Natural killer cell treated with Interleukin-12 subunit alpha and Interleukin-12 subunit beta and Interleukin-15 and Interleukin-18, amount 100 ng/mL, for 72 hours (primary cell): ENCODE measurements around the gene RACGAP1. TPM values are rescaled to one million over a fixed set of nuclear protein-coding genes. Genes with fewer than 3 reads are reported as not detected.

Source experiments
- ATAC-seq, 2 donors: fragments of 150-1000 bp; cut with Tn5 transposase in 1 of 2; sonication (Bioruptor Pico), chemical (Tn5 transposase) in 1 of 2; 2 replicates each; pipeline ENCODE4 v1.10.0; 2021
- DNase-seq: peaks from one replicate; pipeline ENCODE4 v3.0.0; 2022; ENCODE audit warnings: low spot score
- H3K27ac Mint-ChIP-seq, 2 donors: 1 replicate in 1 of 2; 2 replicates in 1 of 2; pipeline ENCODE4 v1.8.0; 2022; ENCODE audit warnings: mixed read lengths in 2 of 2, mild to moderate bottlenecking in 1 of 2, moderate library complexity in 1 of 2
- H3K27me3 Mint-ChIP-seq, 2 donors: 1 replicate in 1 of 2; 2 replicates in 1 of 2; pipeline ENCODE4 v1.8.0; 2022; ENCODE audit warnings: mixed read lengths in 2 of 2
- H3K36me3 Mint-ChIP-seq: one replicate; pipeline ENCODE4 v1.8.0; 2022; ENCODE audit warnings: mixed read lengths
- H3K4me1 Mint-ChIP-seq, 2 donors: 1 replicate in 1 of 2; 2 replicates in 1 of 2; pipeline ENCODE4 v1.8.0; 2022; ENCODE audit warnings: low read depth in 2 of 2, mixed read lengths in 2 of 2, mild to moderate bottlenecking in 1 of 2
- H3K4me3 Mint-ChIP-seq: one replicate; pipeline ENCODE4 v1.8.0; 2022; ENCODE audit warnings: mixed read lengths
- H3K9me3 Mint-ChIP-seq: 2 replicates; pipeline ENCODE4 v1.8.0; 2022; ENCODE audit warnings: mixed read lengths
- total RNA-seq, 2 donors: library from RNA; stranded (reverse); gene quantifications; one replicate each; pipeline ENCODE4 v1.2.3, GENCODE V29; 2022

The RACGAP1 gene
- total RNA-seq, 2 donors from 2014 or later = 72.2 to 107 TPM

DNA sequence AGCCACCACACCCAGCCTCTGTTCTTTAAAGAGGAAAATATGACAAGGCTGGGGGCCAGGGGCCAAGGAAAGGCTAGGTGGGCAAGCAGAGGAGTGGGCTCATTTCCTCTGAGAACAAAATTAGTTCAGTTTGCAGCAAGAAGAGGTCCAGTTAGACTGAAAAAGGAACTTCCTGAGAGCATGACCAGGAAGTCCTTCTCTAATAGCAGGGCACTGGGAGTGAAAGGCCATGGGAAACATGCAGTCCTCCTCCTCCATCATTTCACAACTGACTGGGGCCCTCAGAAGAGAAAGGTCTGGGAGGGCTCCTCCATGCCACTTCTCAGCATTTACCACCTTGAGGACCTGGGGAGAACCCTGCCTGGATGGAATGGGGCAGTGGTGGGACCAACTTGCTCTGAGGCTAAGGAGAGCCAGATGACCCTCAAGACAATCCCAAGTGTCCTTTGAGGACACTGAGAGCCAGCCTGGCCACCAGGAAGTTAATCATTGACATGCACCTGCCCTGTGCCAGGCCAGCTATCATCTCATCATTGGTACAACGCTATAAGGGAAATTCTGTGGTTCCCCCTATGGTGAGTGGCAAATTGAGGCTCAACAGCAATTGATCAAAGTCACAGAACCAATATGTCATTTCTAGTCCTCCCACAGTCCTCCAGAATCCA is 72.8 kb downstream of the RACGAP1 start:
- H3K4me3 Mint-ChIP-seq = no peak overlapping the region
- DNase-seq (no peak), ATAC-seq (no peak)
- H3K9me3 Mint-ChIP-seq = no peaks in the 10 kb centered on the region
- H3K27ac Mint-ChIP-seq = no peak overlapping the region
- peaks cover 15 to 38% of the 10 kb centered on the region in 2 donors for H3K27me3 Mint-ChIP-seq
- no peaks in the 10 kb centered on the region for H3K36me3 Mint-ChIP-seq
- no peaks in the 10 kb centered on the region for H3K4me1 Mint-ChIP-seq

DNA sequence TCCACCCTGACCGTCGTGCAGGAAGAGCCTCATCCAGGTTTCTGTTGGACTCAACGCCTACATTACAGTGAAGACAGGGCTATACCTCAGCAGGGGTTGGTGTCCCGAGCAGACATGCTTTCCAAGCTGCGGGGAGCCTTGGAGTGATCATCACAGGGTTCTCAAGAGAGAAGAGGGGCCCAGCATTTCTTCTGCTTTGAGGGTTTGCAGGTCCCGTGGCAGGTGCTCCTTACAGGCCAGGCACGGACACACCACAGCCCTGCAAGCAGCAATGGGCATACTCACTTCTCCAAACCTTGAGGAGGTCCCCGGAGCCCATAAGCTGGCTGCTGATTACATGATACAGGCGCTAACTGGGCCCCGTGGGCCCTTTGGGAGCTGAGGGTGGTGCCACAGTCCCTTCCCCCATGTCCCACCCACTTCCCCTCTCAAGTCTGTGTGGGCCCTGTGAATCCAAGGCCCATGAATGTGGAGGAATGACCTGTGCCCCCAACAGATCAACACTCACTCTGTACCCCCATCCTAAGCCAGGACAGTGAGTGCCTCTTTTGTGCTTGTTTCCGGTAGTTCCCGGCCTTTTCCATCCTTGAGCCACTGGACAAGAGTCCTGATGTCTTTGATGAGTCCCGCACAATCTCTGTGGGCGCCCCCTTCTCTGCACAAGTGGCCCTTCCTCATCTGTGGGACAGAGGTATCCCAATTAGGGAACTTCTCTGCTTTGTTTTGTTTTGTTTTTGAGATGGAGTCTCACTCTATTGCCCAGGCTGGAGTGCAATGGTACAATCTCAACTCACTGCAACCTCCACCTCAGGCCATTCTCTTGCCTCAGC is 73.7 kb downstream of the RACGAP1 start:
- Mint-ChIP-seq H3K4me3 (no peak overlapping the region), H3K27me3 (peaks cover 8 to 31% of the 10 kb centered on the region in 2 donors), H3K27ac (no peak overlapping the region), H3K9me3 (no peaks in the 10 kb centered on the region), H3K36me3 (no peaks in the 10 kb centered on the region), H3K4me1 (no peaks in the 10 kb centered on the region)
- DNase-seq (no peak), ATAC-seq (no peak)

DNA sequence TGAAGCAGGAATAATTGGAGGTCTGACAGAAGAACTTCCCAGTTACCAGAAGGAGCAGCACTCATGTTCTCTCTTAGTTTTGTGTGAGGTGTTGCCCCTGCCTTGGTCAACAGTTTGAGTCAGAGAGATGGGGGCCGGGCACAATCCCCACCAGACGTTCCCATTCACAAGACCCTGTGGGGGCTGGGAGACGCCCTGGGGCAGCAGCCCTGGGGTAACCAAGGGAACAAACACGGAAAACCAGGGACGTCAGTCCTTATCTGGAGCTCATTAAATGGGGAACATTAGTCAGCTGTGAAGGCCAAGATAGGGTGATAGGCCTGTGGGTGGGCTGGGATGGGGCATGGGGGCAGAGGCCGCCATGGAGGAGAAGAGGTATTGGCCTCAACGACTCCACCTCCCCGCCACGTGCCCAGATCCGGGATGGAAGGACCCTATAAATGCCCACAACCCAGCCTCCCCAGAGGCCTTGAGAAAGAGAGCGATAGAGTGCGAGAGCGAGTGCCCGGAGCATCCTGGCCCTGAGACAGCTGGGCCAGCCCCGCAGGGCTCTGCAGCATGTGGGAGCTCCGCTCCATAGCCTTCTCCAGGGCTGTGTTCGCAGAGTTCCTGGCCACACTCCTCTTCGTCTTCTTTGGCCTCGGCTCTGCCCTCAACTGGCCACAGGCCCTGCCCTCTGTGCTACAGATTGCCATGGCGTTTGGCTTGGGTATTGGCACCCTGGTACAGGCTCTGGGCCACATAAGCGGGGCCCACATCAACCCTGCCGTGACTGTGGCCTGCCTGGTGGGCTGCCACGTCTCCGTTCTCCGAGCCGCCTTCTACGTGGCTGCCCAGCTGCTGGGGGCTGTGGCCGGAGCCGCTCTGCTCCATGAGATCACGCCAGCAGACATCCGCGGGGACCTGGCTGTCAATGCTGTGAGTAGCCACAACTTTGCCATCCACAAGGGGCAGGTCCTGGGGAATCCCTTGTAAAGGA is 74.7 kb downstream of the RACGAP1 start, which contains the start of gene AQP2:
Gene AQP2, plus strand, starts transcription at position 465 of the 979 bp plus-strand sequence. Its CDS starts 94 bp downstream, at position 559.
- Mint-ChIP-seq H3K4me1 (peaks cover 6 to 8% of the 10 kb centered on the region in 2 donors), H3K36me3 (no peaks in the 10 kb centered on the region), H3K27ac (no peak within 1 kb of the TSS), H3K9me3 (no peaks in the 10 kb centered on the region), H3K27me3 (peaks cover 8 to 31% of the 10 kb centered on the region in 2 donors), H3K4me3 (no peak within 1 kb of the TSS)
- ATAC-seq (no peak), DNase-seq (no peak)

DNA sequence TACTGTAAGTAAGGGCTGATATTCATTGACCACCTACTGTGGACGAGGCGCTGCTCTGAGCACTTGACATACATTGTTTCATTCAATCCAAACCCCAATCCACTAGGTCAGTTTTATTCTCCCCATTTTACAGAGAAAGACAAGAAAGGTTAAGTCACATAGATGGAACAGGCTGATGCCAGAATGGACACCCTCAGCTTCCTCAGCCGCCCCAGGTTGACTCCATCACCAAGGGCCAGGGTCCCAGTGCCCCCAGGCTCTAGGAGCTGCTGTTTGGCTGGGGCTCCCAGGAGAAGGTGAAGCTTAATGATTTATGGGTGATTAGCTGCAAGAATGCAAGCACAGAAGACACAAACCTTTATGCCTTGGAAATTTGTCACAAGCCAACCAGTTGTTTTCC is 75.4 kb downstream of the RACGAP1 start:
- ATAC-seq = no peak
- peaks cover 7 to 33% of the 10 kb centered on the region in 2 donors for H3K27me3 Mint-ChIP-seq
- peaks cover 13 to 14% of the 10 kb centered on the region in 2 donors for H3K4me1 Mint-ChIP-seq
- no peak overlapping the region for H3K4me3 Mint-ChIP-seq
- H3K9me3 Mint-ChIP-seq = no peaks in the 10 kb centered on the region
- no peak for DNase-seq
- H3K27ac Mint-ChIP-seq = no peak overlapping the region
- H3K36me3 Mint-ChIP-seq = no peaks in the 10 kb centered on the region

DNA sequence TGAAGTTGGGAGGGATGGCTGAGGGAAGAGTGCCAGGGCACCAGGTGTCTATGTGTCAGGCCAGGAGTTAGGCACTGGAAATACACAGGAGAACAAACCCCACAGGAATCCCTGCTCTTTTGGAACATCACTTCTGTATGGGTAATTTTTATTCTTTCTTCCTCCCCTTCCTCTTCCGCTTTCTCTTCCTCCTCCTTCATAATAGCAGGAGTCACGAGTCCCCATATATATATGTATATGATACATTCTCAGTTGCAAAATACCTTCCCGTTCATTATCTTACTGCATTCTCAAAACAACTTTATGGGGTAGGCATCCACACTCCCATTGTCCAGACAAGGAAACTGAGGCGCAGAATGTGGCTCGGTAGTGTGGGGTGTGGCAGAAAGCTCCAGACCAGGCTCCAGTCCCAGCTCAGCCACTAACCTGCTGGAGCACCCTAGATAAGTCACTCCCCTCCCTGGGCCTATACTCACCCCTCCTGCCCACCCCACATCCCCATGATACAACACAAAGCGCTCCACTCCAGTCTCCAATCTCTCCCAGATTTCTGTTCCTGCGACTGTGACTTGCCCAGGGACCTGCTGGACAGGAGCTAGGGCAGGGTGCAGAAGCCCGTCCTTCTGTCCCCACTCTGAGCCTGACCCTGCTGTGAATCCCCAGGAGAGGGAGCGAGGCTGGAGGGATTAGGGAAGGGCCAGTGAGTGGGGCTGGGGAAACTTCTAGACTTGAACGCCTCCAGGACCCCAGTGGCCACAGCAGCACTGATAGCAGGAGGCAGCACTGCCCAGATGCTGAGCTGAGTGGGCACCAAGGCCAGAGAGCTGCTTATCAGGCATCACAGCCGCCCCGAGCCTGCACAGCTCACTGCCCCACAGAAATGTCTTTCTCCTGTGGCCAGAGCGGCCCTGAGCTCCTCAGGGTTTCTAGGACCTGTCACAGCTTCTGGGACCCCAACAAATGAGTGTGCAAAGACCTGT is 76.1 kb downstream of the RACGAP1 start:
- Mint-ChIP-seq H3K9me3 (no peaks in the 10 kb centered on the region), H3K4me3 (no peak overlapping the region), H3K4me1 (peaks cover 14 to 20% of the 10 kb centered on the region in 2 donors), H3K27me3 (peaks cover under 1 to 26% of the 10 kb centered on the region in 2 donors), H3K27ac (no peak overlapping the region), H3K36me3 (no peaks in the 10 kb centered on the region)
- no peak for DNase-seq
- ATAC-seq = no peak

DNA sequence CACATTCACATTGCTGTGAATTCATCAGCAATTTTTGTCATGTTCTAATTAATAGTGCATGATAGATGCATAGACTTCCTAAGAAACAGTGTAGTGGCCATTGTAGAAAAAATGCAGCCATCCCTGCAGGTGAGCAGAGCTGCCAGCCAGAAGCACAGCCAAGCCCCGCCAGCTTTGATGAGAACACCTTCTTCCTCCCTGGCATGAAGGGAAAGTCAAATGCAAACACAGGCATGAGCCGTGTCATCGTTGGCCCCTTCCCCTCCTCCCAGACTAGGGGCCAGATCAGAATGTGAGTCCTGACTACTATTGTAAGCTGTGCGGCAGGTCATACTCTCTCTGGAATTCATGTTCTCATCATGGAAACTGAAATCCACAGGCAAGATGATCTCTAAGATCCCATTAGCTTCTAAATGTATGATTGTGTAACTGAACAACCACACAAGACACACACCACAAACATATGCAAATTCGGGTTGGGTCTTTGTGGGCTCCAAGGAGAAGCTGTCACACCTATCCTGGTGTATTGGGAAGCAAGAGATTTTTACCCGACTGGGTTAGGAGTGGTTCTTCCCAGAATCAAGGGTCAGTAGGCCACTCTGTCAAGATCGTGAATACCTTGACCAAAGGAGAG is 77.6 kb downstream of the RACGAP1 start:
- H3K27me3 Mint-ChIP-seq = peaks cover 0 to 18% of the 10 kb centered on the region in 2 donors
- H3K27ac Mint-ChIP-seq = no peak overlapping the region
- peaks cover 14 to 20% of the 10 kb centered on the region in 2 donors for H3K4me1 Mint-ChIP-seq
- H3K9me3 Mint-ChIP-seq = no peaks in the 10 kb centered on the region
- H3K36me3 Mint-ChIP-seq = no peaks in the 10 kb centered on the region
- ATAC-seq = no peak
- DNase-seq = no peak
- H3K4me3 Mint-ChIP-seq = no peak overlapping the region

DNA sequence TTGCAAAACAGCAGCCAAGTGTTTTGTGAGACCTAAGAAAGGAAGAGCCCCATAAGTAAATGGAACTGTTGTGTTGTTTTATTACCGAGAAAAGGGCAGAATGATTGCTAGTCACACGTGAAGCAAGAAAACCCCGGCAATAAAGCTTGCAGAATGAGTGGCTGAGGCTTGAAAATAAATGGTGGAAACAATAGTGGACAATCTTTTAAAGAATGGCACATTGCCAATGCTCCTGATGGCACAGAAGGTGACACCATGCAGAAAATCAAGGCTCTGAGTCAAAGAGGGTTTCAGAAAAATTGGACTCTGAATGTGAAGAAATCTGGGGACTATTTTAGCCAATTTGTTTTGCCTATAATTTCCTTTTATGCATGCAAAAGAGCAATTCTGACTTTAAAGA is 78.8 kb downstream of the RACGAP1 start:
- Mint-ChIP-seq H3K36me3 (no peaks in the 10 kb centered on the region), H3K4me1 (peaks cover 14 to 20% of the 10 kb centered on the region in 2 donors), H3K27ac (peak overlapping the region in 1 of 2 donors; percentile 87), H3K27me3 (peaks cover 0 to 18% of the 10 kb centered on the region in 2 donors), H3K4me3 (no peak overlapping the region), H3K9me3 (no peaks in the 10 kb centered on the region)
- DNase-seq = no peak
- no peak for ATAC-seq

DNA sequence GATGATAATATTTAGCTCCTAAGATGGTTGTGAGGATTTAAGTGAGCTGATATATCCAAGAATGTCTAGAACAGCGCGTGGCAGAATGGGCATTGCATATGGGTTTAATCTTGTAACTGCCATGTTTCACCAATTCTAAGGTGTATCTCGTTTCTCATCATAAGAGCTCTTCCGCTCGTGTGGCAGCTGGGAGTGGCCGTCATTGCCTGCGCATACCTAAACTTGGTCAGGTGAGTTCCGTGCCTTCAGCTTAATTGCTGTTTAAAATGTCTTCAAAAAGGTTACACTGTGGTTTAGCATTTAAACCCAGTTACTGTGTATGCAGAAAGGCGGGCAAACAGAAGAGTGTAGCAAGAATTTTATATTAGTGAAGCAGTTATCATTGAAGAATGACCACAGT is 79.2 kb downstream of the RACGAP1 start:
- no peaks in the 10 kb centered on the region for H3K9me3 Mint-ChIP-seq
- peaks cover 0 to 18% of the 10 kb centered on the region in 2 donors for H3K27me3 Mint-ChIP-seq
- no peaks in the 10 kb centered on the region for H3K36me3 Mint-ChIP-seq
- peak overlapping the region; percentile 77 to 87 for H3K27ac Mint-ChIP-seq
- no peak for ATAC-seq
- DNase-seq = no peak
- H3K4me3 Mint-ChIP-seq = peak overlapping the region; percentile 80
- H3K4me1 Mint-ChIP-seq = peaks cover 14 to 20% of the 10 kb centered on the region in 2 donors

DNA sequence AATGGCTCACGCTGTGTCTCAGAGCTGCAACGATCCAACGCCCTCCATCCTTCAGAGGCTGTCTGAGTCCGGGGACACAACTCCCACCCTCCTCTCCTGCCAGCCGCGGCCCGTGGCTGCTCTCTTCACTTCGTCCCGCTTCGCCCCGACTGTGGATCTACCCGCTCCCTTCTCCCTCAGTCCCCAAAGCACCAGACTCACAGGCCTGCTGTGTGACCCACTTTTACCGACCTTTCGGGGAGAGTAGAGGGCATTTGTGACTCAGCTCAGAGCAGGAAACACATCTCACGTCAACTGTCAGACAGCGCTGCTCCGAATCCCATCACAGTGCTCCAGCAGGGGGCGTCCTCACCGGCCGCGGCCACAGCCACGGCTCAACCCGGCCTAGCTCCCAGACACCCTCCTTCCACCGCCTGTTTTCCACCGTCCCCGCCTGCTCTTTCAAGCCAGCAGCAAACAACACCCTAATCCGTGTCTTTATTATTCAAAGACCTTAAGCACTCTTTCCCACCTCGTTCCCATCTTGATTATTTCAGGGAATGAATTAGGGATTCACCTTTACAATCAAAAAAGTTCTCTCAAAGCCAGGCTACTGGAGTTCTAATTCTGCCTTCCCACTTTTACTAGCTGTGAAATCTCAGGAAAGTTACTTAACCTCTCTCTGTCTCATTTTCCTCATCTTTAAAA is 79.8 kb downstream of the RACGAP1 start:
- H3K4me3 Mint-ChIP-seq = peak overlapping the region; percentile 80
- H3K27ac Mint-ChIP-seq = peak overlapping the region; percentile 77 to 87
- H3K4me1 Mint-ChIP-seq = peaks cover 14 to 20% of the 10 kb centered on the region in 2 donors
- H3K27me3 Mint-ChIP-seq = peaks cover 0 to 18% of the 10 kb centered on the region in 2 donors
- peak; percentile 92 to 95 for ATAC-seq
- peak; percentile 85 for DNase-seq
- H3K9me3 Mint-ChIP-seq = no peaks in the 10 kb centered on the region
- H3K36me3 Mint-ChIP-seq = no peaks in the 10 kb centered on the region

DNA sequence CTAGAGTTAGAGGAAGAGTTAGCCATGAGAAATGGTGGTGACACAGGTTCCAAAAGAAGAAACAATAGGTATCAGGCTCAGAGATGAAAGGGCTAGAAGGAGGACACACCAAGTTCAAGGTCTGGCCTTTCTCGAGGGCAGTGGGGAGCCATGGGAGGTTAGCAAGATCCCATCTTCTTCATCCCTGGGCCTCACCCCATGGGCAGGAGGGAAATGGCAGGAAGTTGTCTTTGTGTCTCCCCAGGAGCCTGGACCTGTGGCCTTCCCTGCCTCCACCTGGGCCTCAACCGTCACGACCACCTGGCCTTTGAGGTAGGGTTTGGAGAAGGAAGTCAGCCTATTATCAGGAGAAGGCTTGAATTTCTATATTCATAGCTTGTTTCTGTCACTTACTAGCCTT is 80.6 kb downstream of the RACGAP1 start:
- Mint-ChIP-seq H3K36me3 (no peaks in the 10 kb centered on the region), H3K27ac (peak overlapping the region; percentile 77 to 87), H3K4me3 (peak overlapping the region; percentile 80), H3K4me1 (peaks cover 14 to 20% of the 10 kb centered on the region in 2 donors), H3K9me3 (no peaks in the 10 kb centered on the region), H3K27me3 (peaks cover 0 to 14% of the 10 kb centered on the region in 2 donors)
- ATAC-seq (no peak), DNase-seq (no peak)

DNA sequence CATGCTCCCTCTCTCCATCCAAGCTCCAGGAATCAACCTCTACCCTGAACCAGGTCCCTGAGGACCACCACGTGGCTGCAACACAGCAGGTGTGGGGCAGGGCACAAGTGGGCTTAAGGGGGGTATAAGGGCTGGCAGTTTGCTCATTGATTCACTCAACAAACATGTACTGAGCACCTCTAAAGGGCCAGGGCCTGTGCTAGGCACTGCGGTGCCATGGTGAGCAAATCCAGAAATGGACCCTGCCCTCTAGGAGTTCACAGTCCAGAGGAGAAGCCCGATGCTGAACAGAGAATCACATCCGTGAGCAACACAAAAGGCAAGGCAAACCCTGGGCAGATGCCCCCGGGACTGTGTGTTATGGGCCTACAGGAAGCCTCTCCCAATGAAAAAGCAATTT is 81.2 kb downstream of the RACGAP1 start:
- Mint-ChIP-seq H3K36me3 (no peaks in the 10 kb centered on the region), H3K27ac (peak overlapping the region; percentile 77 to 87), H3K4me1 (peaks cover 14 to 20% of the 10 kb centered on the region in 2 donors), H3K27me3 (peaks cover 0 to 12% of the 10 kb centered on the region in 2 donors), H3K9me3 (no peaks in the 10 kb centered on the region), H3K4me3 (no peak overlapping the region)
- DNase-seq (no peak), ATAC-seq (no peak)

DNA sequence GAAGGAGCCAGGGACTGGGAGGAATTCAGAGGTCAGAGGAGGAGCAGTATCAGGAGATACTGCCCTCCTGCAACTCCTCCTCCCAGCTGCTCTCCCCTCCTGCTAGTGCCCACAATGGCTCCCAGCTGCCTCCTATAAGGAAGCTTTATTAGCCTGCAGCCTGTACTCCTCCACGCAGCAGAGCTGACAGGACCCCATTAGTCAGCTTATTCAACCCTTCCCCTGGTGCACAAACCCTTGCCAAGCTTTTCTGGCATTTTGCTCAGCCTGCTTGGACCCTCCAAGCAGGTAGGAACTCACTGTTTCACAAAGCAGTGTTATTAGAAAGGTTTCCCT is 81.7 kb downstream of the RACGAP1 start:
- no peaks in the 10 kb centered on the region for H3K36me3 Mint-ChIP-seq
- no peak for DNase-seq
- no peak for ATAC-seq
- H3K4me3 Mint-ChIP-seq = no peak overlapping the region
- H3K4me1 Mint-ChIP-seq = peaks cover 14 to 20% of the 10 kb centered on the region in 2 donors
- no peak overlapping the region for H3K27ac Mint-ChIP-seq
- H3K9me3 Mint-ChIP-seq = no peaks in the 10 kb centered on the region
- peaks cover 0 to 7% of the 10 kb centered on the region in 2 donors for H3K27me3 Mint-ChIP-seq
